ENCODE data around the gene ZNF438.
"Not testable (repeated sequence)": the region's sequence is repeated elsewhere in the genome, so short reads cannot be mapped to it uniquely, and the experiment has no call there.

The ZNF438 gene

GRCh38 chr10:30935078-30935477 lies 96.6 kb downstream of the ZNF438 start:
- DNase-seq (ENCODE audit: low spot score), result no peak

DNA sequence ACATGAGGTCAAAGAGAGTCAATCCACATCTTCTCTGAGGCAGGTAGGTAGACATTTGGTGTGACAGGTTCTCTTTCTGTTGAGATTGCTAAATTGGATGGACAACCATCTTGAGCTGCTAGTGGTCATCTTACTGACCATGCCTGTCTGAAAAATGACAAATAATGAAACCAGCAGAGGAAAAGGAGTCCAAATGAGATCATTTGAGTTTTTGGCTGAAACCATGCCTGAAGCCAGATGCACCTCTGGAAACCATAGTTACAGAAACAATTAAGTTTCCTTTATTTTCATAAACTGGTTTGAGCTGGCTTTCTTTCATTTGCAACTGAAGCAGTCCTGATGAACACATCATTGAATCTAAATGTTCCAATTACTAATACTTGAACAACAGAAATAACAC lies 100.6 kb downstream of the ZNF438 start:
- no peak for DNase-seq (ENCODE audit: low spot score)

- no peak for DNase-seq (ENCODE audit: low spot score)
Observed at GRCh38 chr10:30929901-30930520, 101.7 kb downstream of the ZNF438 start.

GRCh38 chr10:30929311-30929729 lies 102.3 kb downstream of the ZNF438 start:
- not testable (repeated sequence) for DNase-seq (ENCODE audit: low spot score)

- no peak for DNase-seq (ENCODE audit: low spot score)
Observed at GRCh38 chr10:30928742-30929141, 102.9 kb downstream of the ZNF438 start.

DNA sequence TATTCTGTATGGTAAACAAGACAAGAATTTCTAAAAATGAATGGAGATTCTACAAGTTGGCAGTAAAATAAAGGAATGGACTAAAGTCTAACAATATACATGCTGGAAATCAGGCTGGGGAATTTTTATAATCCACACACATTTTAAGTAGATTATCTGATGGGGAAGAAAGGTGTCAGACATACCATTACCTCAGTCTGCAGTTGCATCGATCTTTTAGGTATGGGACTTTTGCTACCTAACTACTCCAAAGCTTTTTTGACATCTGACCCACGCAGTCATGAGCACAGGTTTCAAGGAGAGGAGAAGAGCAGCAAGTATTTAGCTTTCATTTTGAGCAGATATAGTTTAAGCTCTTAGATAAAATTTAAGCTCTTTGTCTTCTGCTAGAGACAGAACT lies 113.0 kb downstream of the ZNF438 start:
- no peak for DNase-seq (ENCODE audit: low spot score)

DNA sequence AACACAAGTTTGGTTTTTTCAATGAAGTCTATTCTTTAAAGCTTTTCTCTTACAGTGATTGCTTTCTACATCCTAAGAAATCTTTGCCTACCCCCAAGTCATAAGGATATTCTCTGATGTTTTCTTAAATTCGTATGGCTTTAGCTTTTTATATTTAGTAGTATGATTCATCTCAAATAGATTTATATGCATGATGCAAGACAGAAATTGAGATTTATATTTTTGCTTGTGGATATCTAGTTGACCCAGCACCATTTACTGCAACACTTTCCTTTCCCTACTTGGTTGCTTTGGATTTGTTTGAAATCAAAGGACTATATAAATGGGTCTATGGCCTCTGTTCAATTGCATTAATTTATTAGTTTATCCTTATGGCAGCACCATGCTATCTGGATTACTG lies 113.9 kb downstream of the ZNF438 start:
- DNase-seq (ENCODE audit: low spot score), result no peak

DNA sequence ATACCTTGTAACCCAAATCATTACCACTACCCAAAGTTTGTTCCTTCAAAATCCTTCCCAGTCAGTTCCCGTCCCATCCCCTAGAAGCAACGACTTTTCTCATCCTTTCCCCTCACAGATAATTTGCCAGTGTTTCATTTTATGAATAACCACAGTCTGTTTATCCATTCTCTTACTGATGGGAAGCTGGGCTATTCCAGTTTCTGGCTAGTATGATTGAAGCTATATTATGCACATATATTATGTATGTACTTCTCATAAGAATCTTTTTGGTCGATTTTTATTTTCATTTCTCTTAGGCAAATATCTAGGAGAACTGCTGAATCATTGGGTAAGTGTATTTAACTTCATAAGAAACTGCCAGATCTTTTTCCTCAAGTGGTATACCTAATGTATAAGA lies 114.6 kb downstream of the ZNF438 start:
- no peak for DNase-seq (ENCODE audit: low spot score)

GRCh38 chr10:30915146-30915545 lies 116.5 kb downstream of the ZNF438 start:
- DNase-seq (ENCODE audit: low spot score), result no peak

DNA sequence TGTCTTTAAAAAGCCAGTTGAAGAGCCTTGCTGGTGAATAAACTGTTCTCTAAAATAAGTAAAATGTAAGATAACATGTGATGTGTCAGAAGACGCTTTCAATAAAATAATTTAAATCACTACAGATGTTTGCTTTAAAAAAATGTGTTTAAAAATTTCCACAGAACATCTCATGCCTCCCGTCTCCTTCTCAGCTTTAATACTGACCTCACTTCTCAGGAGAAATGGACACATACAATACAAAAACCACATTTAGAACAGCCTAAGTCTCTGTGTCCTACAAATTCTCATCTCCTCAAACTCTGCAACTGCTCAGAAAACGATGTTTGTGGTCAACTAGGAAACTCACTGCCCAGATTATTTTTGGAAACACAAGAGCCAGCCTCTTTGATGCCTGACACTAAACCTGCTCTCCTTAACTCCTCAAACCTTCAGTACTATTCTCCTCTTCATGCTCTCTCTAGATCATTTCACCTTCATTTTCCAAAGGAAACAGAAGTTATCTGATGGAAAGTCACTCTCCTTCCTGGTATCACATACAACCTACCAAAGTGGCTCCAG lies 120.3 kb downstream of the ZNF438 start:
- no peak for DNase-seq (ENCODE audit: low spot score)

- DNase-seq (ENCODE audit: low spot score), result no peak
Observed at GRCh38 chr10:30903397-30904138, 128.1 kb downstream of the ZNF438 start.

- DNase-seq (ENCODE audit: low spot score), result no peak
Observed at GRCh38 chr10:30902621-30903396, 128.9 kb downstream of the ZNF438 start.

GRCh38 chr10:30901487-30901886 lies 130.2 kb downstream of the ZNF438 start:
- not testable (repeated sequence) for DNase-seq (ENCODE audit: low spot score)

DNA sequence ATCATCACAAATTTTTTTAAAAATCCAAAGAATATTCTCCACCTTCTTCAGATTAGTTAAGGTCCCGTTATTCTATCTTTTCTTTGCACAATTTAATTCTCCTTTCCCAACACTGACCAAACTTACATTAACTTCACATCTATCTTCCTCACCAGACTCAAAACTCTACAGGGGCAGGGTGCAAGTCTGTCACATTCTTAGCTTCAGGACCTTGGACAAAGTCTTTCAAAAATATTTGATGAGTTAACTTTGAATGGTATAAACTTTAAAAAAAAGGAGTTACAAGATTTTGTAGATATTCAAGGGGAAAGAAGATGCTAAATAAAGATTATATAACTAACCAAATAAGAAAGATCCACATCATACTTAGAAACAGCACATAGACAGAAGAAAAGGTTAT lies 132.7 kb downstream of the ZNF438 start:
- no peak for DNase-seq (ENCODE audit: low spot score)

DNA sequence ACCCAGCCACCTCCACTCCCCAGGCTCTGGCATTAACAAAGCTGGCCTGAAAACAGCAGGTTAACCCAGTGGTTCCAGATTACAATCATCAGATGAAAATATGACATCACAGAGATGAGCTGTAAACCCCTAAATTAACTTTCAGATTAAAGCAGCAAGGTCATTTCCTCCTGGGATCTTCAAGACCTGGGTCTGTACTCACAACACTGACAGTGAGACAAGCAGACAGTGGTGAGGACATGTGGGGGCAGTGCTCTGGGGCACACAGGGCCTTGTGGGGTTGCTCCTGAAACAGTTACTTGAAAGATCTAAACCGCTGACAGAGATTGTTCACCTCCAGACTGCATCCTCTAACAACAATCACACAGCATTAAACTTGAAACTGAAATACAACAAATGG lies 134.1 kb downstream of the ZNF438 start:
- DNase-seq (ENCODE audit: low spot score), result no peak

DNA sequence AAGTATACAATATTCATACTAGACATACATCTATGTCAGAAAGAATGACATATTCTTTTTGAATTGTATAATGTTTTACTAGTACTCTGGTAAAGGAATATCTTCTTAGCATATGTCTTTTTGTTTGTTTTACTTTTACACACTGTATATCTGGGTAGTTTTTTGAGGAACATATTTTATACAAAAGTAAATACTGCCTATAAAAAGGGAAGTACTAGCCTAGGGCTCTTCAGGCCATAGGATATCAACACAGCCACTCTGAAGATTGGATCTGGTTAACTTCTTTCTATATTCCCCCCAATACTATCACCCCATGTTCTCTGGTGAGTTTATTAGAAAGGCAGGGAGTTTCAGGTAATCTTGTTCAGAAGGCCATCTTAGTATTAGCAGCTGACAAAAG lies 134.6 kb downstream of the ZNF438 start:
- DNase-seq (ENCODE audit: low spot score), result no peak

DNA sequence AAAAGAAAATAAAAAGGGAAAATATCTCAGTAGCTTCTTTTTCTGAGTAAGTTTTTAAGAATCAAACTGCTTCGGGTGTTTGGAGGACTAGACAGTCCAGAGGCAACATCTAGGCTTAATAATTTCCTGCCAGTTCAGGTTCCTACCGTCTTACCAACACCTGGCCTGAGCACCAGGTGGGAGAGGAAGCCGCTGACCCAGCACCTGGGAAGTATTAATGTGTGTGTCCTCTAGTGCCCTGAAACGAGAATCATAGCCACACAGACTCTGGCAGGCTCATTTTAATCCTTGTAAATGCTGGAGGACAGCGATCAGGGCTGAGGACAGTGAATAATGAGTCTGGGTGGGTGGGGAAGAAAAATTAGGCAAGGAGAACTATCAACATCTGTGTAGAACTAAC lies 137.4 kb downstream of the ZNF438 start:
- DNase-seq (ENCODE audit: low spot score), result no peak

DNA sequence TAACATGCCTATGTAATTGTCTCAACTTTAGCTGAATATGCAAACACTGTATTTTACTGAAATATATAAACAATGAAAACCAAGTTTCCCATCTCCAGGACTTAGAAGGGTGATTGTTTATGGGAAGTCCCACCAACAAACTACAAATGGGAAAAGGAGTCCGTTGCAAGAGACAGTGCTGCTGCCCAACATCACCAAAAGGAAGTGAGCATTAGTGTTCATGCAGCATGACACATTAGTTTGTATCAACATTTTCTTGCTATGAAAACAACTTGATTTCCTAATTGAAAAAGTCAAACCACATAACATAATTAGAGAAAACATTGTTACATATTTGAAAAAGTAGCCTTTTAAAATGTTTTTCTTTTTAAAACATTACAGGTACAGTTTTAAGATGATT lies 138.5 kb downstream of the ZNF438 start:
- no peak for DNase-seq (ENCODE audit: low spot score)

GRCh38 chr10:30887839-30888238 lies 143.8 kb downstream of the ZNF438 start:
- no peak for DNase-seq (ENCODE audit: low spot score)

- DNase-seq (ENCODE audit: low spot score), result no peak
Observed at GRCh38 chr10:30885423-30885822, 146.2 kb downstream of the ZNF438 start.

DNA sequence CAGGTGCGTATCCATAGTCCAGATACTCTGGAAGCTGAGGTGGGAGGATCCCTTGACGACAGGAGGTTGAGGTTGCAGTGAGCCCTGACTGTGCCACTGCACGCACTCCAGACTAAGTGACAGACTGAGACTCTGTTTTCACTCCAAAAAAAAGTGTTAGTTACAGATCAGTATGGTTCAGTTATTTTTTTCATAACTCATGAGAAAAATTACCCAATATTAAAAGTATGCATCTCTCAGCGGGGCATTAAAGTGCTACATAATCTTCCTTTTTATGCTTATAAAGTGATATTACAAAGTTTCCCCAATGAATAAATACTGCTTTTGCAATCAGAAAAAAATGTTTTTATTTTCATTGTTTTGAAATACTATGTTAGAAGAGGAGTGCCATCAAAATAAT lies 147.9 kb downstream of the ZNF438 start:
- DNase-seq (ENCODE audit: low spot score), result no peak

DNA sequence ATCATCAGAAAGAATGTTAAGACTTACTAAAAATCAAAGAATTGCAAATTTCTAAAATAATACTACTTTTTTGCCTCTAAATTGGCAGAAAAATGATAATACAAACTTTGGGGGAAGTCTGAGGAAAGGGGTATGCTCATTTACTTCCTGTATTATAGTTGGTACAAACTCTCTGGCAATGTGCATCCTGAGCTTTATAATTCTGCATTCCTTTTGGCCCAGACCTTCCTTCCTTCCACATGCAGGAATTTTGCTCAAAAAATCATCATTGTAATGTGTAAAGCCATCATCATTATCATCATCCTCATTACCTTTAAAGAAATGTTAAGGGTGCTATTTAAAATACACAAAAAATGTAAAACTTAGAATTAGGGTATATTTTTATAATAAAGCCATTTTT lies 148.5 kb downstream of the ZNF438 start:
- DNase-seq (ENCODE audit: low spot score), result no peak

DNA sequence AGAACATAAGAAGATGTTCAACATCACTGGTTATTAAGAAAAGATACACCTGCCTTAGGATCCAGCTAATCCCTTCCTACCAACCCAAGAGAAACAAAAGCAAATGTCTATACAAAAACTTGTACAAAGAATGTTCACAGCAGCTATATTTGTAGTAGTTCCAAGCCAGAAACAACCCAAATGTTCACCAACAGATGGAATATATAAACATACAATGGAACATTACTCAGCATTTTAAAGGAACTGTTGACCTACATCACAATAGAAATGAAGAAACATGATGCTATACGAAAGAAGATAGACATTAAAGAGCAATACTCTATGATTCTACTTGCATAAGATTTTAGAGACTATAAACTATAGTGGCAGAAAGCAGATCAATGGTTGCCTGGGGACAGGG lies 149.4 kb downstream of the ZNF438 start:
- DNase-seq (ENCODE audit: low spot score), result no peak

All from hematopoietic multipotent progenitor cell treated with erythropoietin and hydrocortisone succinate and interleukin-3 and kit ligand, for 15 days (in vitro differentiated cells).